Upper lobe of left lung (tissue), 6 donors: ENCODE results near the gene AFF1. TPM values are rescaled to one million over a fixed set of nuclear protein-coding genes. Genes with fewer than 3 reads are reported as not detected.

ENCODE experiments used
- ATAC-seq, 2 donors: fragments of 200-7000 bp; cut with Tn5 transposase; one replicate each; pipeline ENCODE4 v1.9.1; 2022; ENCODE audit warnings: mild to moderate bottlenecking in 2 of 2, moderate library complexity in 2 of 2; ENCODE audit not compliant: low FRiP score in 2 of 2
- DNase-seq, 2 donors: peaks; one replicate each; pipeline ENCODE4 v3.0.0-alpha.2; 2019 to 2020
- H3K27ac ChIP-seq, 4 donors: fragments of 200-600 bp; sonication (generic); one replicate each; pipeline ENCODE4 v1.5.1; 2016 to 2019
- H3K27me3 ChIP-seq, 4 donors: fragments of 200-600 bp; sonication (generic); one replicate each; pipeline ENCODE4 v1.5.1; 2017 to 2019
- H3K36me3 ChIP-seq, 4 donors: fragments of 200-600 bp; sonication (generic); one replicate each; pipeline ENCODE4 v1.5.1; 2016 to 2019
- H3K4me1 ChIP-seq, 4 donors: fragments of 200-600 bp; sonication (generic); one replicate each; pipeline ENCODE4 v1.5.1; 2018 to 2019
- H3K4me3 ChIP-seq, 4 donors: fragments of 200-600 bp; sonication (generic); one replicate each; pipeline ENCODE4 v1.5.1; 2017 to 2019; ENCODE audit warnings: mild to moderate bottlenecking in 2 of 4, moderate library complexity in 1 of 4
- H3K9me3 ChIP-seq, 4 donors: fragments of 200-600 bp; sonication (generic); one replicate each; pipeline ENCODE4 v1.5.1; 2018 to 2019
- CTCF ChIP-seq, 6 experiments: fragments of 450-650 bp in 4 of 6; fragments of 200-600 bp in 2 of 6; sonication (generic) in 2 of 6; IDR thresholded peaks; one replicate each; pipeline ENCODE4 v1.5.1; 2016 to 2019; ENCODE audit warnings: antibody characterized with exemption in 6 of 6
- EP300 ChIP-seq, 4 donors: sonication (generic); formaldehyde crosslinking; IDR thresholded peaks; one replicate each; pipeline ENCODE4 v1.5.1; 2017; ENCODE audit warnings: antibody characterized with exemption in 4 of 4, control low read depth in 2 of 4
- POLR2A ChIP-seq, 4 donors: fragments of 450-650 bp; IDR thresholded peaks; one replicate each; pipeline ENCODE4 v1.5.1; 2016 to 2017; ENCODE audit warnings: antibody characterized with exemption in 4 of 4, mild to moderate bottlenecking in 2 of 4
- POLR2AphosphoS5 ChIP-seq, 2 donors: sonication (generic); formaldehyde crosslinking; IDR thresholded peaks; one replicate each; pipeline ENCODE4 v1.5.1; 2017; ENCODE audit warnings: antibody characterized with exemption in 2 of 2
- WGBS, 2 donors: methylation state at CpG; one replicate each; pipeline ENCODE4 v1.1.5; 2017 to 2018; 5-methylcytosine and 5-hydroxymethylcytosine counted together
- total RNA-seq, 6 donors: library from RNA; depleted of rRNA in 4 of 6; stranded (reverse); fragments of >200 nt in 4 of 6; gene quantifications; one replicate each; pipeline versions ENCODE4 v1.1.0 to v1.2.1, GENCODE V29; 2016 to 2021
- donor health status: DM: no; HTN: no; CAD: no; lungs with moderate emphysema.
- donor health status: DM: no; HTN: yes; CAD: no; lungs with severe emphysema.

Gene AFF1
- total RNA-seq, 6 donors from 2014 or later = 45.5 to 124 (median 83.9) TPM

GRCh38 chr4:87019898-87020297 is 85.1 kb downstream of the AFF1 start:
- ATAC-seq = no peak

GRCh38 chr4:87024201-87024600 is 89.4 kb downstream of the AFF1 start:
- Histone ChIP-seq H3K4me3 (no peak overlapping the region), H3K27ac (peak overlapping the region in 3 of 4 donors; percentile 24 to 58 (median 32)), H3K36me3 (no peaks in the 10 kb centered on the region), H3K9me3 (no peaks in the 10 kb centered on the region), H3K4me1 (peaks cover 44 to 67% (median 66%) of the 10 kb centered on the region in 4 donors), H3K27me3 (no peaks in the 10 kb centered on the region)
- TF ChIP-seq POLR2A (IDR thresholded peaks at IDR 0.05) (no peak), POLR2AphosphoS5 (IDR thresholded peaks at IDR 0.05) (no peak), EP300 (IDR thresholded peaks at IDR 0.05) (no peak), CTCF (IDR thresholded peaks at IDR 0.05) (no peak)
- ATAC-seq = no peak
- DNase-seq = no peak
- WGBS, 2 donors = 24 to 31% methylated on average over 1 of the region's 1 CpG

More at GRCh38 chr4:87019898-87020297, 85.1 kb downstream of the AFF1 start:
- WGBS, 2 donors = 48 to 53% methylated on average over 2 of the region's 2 CpGs
- no peak for DNase-seq
- peak overlapping the region in 3 of 4 donors; percentile 39 to 69 (median 39) for H3K27ac ChIP-seq
- TF ChIP-seq CTCF (IDR thresholded peaks at IDR 0.05) (no peak), POLR2A (IDR thresholded peaks at IDR 0.05) (no peak), EP300 (IDR thresholded peaks at IDR 0.05) (no peak), POLR2AphosphoS5 (IDR thresholded peaks at IDR 0.05) (no peak)
- no peaks in the 10 kb centered on the region for H3K36me3 ChIP-seq
- H3K4me3 ChIP-seq = no peak overlapping the region
- no peaks in the 10 kb centered on the region for H3K9me3 ChIP-seq
- peaks cover 45 to 76% (median 66%) of the 10 kb centered on the region in 4 donors for H3K4me1 ChIP-seq
- H3K27me3 ChIP-seq = no peaks in the 10 kb centered on the region

GRCh38 chr4:87025023-87025613 is 90.3 kb downstream of the AFF1 start:
- peak overlapping the region in 3 of 4 donors; percentile 24 to 58 (median 32) for H3K27ac ChIP-seq
- no peak for DNase-seq
- no peaks in the 10 kb centered on the region for H3K27me3 ChIP-seq
- H3K9me3 ChIP-seq = no peaks in the 10 kb centered on the region
- WGBS, 2 donors = 61 to 74% methylated on average over 5 of the region's 5 CpGs
- H3K36me3 ChIP-seq = no peaks in the 10 kb centered on the region
- no peak for ATAC-seq
- H3K4me3 ChIP-seq = no peak overlapping the region
- peaks cover 48 to 72% (median 69%) of the 10 kb centered on the region in 4 donors for H3K4me1 ChIP-seq
- no peak for TF ChIP-seq POLR2AphosphoS5 (IDR thresholded peaks at IDR 0.05)
- no peak for TF ChIP-seq CTCF (IDR thresholded peaks at IDR 0.05)
- no peak for TF ChIP-seq EP300 (IDR thresholded peaks at IDR 0.05)

DNA sequence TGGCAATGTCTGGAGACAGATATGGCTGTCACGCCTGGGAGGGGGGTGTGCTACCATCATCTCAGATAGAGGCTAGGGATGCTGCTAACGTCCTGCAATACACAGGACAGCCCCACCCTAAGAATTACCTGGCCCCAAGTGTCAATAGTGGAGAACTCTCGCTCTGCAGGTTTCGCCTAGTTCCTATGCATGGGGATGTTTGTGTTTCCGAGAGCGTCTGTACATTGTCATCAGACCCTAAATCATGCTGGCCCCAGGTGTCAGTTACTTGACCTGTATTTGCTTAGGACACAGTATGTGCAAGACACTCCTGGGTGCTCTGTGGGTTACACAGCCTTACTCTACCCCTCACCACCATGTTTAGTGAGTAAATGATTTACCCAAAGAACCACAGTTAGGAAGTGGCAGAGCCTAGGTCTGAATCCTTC is 90.8 kb downstream of the AFF1 start:
- H3K36me3 ChIP-seq = no peaks in the 10 kb centered on the region
- no peaks in the 10 kb centered on the region for H3K9me3 ChIP-seq
- peak overlapping the region in 3 of 4 donors; percentile 24 to 58 (median 32) for H3K27ac ChIP-seq
- DNase-seq = no peak
- peak in 1 of 2 donors; percentile 40 for ATAC-seq
- no peak for TF ChIP-seq CTCF (IDR thresholded peaks at IDR 0.05)
- no peak for TF ChIP-seq POLR2AphosphoS5 (IDR thresholded peaks at IDR 0.05)
- no peak for TF ChIP-seq POLR2A (IDR thresholded peaks at IDR 0.05)
- no peak for TF ChIP-seq EP300 (IDR thresholded peaks at IDR 0.05)
- H3K4me3 ChIP-seq = no peak overlapping the region
- no peaks in the 10 kb centered on the region for H3K27me3 ChIP-seq
- WGBS, 2 donors = 89 to 90% methylated on average over 4 to 6 of the region's 6 CpGs
- H3K4me1 ChIP-seq = peaks cover 53 to 75% (median 71%) of the 10 kb centered on the region in 4 donors
